Measurements from ENCODE around the gene CHPF.

The CHPF gene, protein sequence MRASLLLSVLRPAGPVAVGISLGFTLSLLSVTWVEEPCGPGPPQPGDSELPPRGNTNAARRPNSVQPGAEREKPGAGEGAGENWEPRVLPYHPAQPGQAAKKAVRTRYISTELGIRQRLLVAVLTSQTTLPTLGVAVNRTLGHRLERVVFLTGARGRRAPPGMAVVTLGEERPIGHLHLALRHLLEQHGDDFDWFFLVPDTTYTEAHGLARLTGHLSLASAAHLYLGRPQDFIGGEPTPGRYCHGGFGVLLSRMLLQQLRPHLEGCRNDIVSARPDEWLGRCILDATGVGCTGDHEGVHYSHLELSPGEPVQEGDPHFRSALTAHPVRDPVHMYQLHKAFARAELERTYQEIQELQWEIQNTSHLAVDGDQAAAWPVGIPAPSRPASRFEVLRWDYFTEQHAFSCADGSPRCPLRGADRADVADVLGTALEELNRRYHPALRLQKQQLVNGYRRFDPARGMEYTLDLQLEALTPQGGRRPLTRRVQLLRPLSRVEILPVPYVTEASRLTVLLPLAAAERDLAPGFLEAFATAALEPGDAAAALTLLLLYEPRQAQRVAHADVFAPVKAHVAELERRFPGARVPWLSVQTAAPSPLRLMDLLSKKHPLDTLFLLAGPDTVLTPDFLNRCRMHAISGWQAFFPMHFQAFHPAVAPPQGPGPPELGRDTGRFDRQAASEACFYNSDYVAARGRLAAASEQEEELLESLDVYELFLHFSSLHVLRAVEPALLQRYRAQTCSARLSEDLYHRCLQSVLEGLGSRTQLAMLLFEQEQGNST

DNA sequence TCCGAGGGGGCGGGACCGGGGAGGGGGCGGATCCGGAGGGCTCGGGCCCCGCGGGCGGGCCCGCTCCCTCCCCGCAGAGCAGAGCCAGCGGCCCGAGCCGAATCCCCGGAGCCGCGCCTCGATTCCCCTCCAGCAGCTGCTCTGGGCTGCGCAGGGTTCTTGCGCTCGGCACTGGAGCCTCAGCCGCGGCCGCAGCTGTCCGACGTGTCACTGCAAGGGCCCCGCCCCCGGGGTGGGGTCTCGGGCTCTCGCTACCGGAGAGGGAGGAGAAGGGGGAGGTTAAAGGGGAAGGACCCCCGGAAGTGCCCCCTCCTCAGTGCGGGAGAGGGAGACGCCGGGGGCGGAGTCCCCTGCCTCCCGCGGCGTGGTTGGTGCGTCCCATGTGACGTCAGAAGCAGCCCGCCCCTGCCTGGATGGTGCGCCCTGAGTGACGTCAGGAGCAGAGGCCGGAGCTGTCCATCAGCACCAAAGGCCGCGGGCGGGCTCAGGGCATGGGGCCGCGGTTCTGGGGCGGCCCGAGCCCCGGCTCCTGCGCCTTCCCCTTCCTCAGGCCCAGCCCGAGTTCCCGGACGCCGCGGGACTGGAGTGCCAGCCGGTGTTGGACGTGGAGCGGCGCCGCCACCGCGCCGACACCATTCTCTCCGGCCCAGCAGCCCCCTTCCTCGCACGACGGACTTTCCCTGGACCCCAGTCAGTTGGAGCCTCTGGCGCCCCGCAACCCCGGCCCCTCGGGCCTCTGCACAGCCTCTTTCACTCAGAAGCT lies at the start of gene CHPF, which contains the start of gene TMEM198:
TSS of gene CHPF (minus strand) at position 214 of the 763 bp plus-strand sequence. CDS start 271 bp downstream, outside the sequence.
TSS of gene TMEM198 (plus strand) at position 433 of the 763 bp plus-strand sequence. CDS start 700 bp downstream, outside the sequence.
- TF ChIP-seq, protein P1, sequence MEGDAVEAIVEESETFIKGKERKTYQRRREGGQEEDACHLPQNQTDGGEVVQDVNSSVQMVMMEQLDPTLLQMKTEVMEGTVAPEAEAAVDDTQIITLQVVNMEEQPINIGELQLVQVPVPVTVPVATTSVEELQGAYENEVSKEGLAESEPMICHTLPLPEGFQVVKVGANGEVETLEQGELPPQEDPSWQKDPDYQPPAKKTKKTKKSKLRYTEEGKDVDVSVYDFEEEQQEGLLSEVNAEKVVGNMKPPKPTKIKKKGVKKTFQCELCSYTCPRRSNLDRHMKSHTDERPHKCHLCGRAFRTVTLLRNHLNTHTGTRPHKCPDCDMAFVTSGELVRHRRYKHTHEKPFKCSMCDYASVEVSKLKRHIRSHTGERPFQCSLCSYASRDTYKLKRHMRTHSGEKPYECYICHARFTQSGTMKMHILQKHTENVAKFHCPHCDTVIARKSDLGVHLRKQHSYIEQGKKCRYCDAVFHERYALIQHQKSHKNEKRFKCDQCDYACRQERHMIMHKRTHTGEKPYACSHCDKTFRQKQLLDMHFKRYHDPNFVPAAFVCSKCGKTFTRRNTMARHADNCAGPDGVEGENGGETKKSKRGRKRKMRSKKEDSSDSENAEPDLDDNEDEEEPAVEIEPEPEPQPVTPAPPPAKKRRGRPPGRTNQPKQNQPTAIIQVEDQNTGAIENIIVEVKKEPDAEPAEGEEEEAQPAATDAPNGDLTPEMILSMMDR (IDR thresholded peaks at IDR 0.05; ENCODE audit: low read depth, low read length), result no peak
- peak within 1 kb of the TSS; percentile 68 to 72 for H3K4me3 ChIP-seq (replicated peaks in 1 of 2; ENCODE audit: low read depth in 2 of 2, low read length in 2 of 2)
- DNase-seq (ENCODE audit: low read depth in 2 of 2), result peak; percentile 97 to 99

DNA sequence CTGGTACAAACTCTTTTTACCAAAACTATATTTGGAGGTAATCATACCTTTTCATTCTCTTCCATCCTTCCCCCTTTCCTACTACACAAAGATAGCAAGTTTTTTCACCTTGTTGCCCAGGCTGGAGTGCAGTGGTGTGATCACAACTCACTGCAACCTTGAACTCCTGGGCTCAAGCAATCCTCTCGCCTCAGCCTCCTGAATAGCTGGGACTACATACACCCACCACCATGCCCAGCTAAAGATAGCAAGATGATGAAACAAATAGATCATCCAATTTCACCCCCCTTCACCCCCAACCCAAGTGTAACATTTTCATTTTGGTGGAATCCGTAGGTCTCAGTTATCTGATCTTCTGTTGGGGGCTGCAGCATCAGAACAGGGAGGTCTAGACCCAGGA lies 49.5 kb upstream of the CHPF start:
- TF ChIP-seq, protein P1 (IDR thresholded peaks at IDR 0.05; ENCODE audit: low read depth, low read length), result no peak
- DNase-seq (ENCODE audit: low read depth in 2 of 2), result no peak
- H3K4me3 ChIP-seq (replicated peaks in 1 of 2; ENCODE audit: low read depth in 2 of 2, low read length in 2 of 2), result no peak overlapping the region

DNA sequence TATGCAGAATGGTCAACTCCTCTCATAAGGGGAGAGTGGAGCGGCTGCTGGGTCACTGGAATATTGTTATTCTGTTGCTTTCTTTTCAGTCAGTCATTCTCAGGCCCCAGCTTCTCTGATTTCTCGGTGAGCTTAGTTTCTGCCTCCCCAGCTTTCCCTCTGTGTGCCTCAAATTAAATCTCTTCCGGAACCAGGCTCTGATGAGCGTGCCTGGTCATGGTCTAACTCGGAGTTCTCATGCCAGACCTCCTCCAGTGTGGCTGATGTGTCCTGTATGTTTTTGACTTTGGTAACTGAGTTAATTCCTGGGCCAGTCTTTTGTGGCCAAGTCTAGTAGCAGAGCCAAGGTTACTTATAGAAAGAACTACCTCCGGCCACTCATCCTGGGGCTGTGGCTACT lies 49.1 kb upstream of the CHPF start:
- TF ChIP-seq, protein P1 (IDR thresholded peaks at IDR 0.05; ENCODE audit: low read depth, low read length), result no peak
- DNase-seq (ENCODE audit: low read depth in 2 of 2), result no peak
- no peak overlapping the region for H3K4me3 ChIP-seq (replicated peaks in 1 of 2; ENCODE audit: low read depth in 2 of 2, low read length in 2 of 2)

DNA sequence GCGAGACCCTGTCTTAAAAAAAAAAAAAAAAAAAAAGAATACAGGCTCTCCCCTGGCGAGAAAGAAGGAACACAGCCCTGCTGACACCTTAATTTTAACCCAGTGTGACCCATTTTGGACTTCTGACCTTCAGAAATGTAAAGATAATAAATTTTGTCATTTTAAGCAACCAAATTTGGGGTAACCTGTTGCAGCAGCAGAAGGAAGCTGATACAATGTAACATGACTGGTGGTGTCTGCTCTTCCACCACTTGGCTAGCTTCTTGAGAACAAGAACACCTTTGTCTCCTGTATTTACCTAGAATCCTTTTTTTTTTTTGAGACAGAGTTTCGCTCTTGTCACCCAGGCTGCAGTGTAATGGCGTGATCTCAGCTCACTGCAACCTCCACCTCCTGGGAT lies 47.5 kb upstream of the CHPF start:
- TF ChIP-seq, protein P1 (IDR thresholded peaks at IDR 0.05; ENCODE audit: low read depth, low read length), result no peak
- no peak overlapping the region for H3K4me3 ChIP-seq (replicated peaks in 1 of 2; ENCODE audit: low read depth in 2 of 2, low read length in 2 of 2)
- DNase-seq (ENCODE audit: low read depth in 2 of 2), result no peak

DNA sequence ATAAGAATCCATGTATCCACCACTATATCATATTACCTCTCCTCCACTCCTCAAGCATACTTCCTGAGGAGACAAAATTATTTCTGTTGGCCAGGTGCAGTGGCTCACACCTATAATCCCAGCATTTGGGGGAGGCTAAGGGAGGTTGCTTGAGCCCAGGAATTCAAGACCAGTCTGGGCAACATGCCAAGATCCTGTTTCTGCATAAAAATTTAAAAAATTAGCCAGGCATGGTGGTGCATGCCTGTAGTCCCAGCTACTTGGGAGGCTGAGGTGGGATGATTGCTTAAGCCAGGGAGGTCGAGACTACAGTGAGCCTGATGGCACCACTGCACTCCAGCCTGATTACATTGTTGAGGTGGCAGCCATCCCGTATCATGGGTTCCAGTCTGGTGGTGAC lies 37.7 kb upstream of the CHPF start:
- TF ChIP-seq, protein P1 (IDR thresholded peaks at IDR 0.05; ENCODE audit: low read depth, low read length), result no peak
- no peak for DNase-seq (ENCODE audit: low read depth in 2 of 2)

DNA sequence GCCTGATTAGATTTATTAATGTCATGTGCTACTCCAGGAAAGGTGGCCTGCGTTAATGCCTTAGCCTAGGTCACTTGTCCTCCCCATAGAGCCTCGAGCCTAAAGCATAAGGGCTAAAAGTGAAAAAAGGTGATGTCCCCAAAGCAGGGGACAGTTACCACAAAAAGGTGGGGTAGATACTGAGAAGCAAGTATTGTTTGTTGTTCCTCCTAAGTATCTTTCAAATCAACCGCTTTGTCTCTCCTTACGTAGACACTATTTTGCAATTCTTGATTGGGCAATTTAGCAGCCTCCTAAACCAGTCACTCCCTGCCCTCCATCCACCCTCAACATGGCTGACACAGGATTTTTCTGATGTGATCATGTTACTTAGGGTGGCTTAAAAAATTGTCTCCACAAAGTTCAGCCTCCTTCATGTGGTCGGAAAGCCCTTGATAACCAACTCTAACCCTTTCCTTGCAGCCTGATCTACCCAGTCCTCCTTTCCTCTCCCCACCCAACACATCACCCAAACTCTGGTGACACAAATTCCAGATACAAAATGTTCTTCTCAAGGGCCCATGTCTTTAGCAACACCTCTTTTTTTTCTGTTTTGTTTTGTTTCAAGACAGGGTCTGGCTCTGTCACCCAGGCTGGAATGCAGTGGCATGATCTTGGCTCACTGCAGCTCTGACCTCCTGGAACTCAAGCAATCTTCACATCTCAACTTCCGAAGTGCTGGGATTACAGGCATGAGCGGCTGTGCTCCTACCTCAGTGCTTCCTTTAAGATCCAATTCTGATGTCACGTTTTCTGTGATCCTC lies 35.4 kb upstream of the CHPF start:
- peak; percentile 56 to 65 for DNase-seq (ENCODE audit: low read depth in 2 of 2)
- TF ChIP-seq, protein P1 (IDR thresholded peaks at IDR 0.05; ENCODE audit: low read depth, low read length), result no peak
- no peak overlapping the region for H3K4me3 ChIP-seq (replicated peaks in 1 of 2; ENCODE audit: low read depth in 2 of 2, low read length in 2 of 2)

More for the DNA sequence above, 37.7 kb upstream of the CHPF start:
- no peak overlapping the region for H3K4me3 ChIP-seq (replicated peaks in 1 of 2; ENCODE audit: low read depth in 2 of 2, low read length in 2 of 2)
